SU-DHL-6 (cell line): ENCODE data around the gene MMP17.

Experiments
- EZH2phosphoT487 ChIP-seq: fragments of 200-600 bp; sonication (generic), shearing (Covaris generic); conservative IDR thresholded peaks from 2 replicates; pipeline ENCODE4 v1.6.1; 2018; ENCODE audit warnings: mild to moderate bottlenecking, antibody characterized with exemption, low read length, moderate library complexity, mixed read lengths
- TF ChIP-seq, protein P1 (sequence below): fragments of 200-600 bp; sonication (generic); IDR thresholded peaks from one replicate; pipeline ENCODE4 v1.5.1; 2017; ENCODE audit warnings: antibody characterized with exemption, mild to moderate bottlenecking, low read length, moderate library complexity; ENCODE audit not compliant: insufficient read depth, poor library complexity, severe bottlenecking

- TF ChIP-seq, protein P1, sequence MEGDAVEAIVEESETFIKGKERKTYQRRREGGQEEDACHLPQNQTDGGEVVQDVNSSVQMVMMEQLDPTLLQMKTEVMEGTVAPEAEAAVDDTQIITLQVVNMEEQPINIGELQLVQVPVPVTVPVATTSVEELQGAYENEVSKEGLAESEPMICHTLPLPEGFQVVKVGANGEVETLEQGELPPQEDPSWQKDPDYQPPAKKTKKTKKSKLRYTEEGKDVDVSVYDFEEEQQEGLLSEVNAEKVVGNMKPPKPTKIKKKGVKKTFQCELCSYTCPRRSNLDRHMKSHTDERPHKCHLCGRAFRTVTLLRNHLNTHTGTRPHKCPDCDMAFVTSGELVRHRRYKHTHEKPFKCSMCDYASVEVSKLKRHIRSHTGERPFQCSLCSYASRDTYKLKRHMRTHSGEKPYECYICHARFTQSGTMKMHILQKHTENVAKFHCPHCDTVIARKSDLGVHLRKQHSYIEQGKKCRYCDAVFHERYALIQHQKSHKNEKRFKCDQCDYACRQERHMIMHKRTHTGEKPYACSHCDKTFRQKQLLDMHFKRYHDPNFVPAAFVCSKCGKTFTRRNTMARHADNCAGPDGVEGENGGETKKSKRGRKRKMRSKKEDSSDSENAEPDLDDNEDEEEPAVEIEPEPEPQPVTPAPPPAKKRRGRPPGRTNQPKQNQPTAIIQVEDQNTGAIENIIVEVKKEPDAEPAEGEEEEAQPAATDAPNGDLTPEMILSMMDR: no peak
- TF ChIP-seq EZH2phosphoT487: no peak
These were observed 34.8 kb upstream of the MMP17 start for GRCh38 chr12:131793243-131794022.
